A549 (cell line): ENCODE data around the gene DGAT2L6. TPM values are rescaled to one million over a fixed set of nuclear protein-coding genes. Genes with fewer than 3 reads are reported as not detected.

ENCODE experiments used
- ATAC-seq, 2 experiments: fragments of 200-7000 bp in 1 of 2; fragments of >200 bp in 1 of 2; cut with Nextera tagmentation in 1 of 2; cut with Tn5 transposase in 1 of 2; 3 replicates each; pipeline versions ENCODE4 v1.8.0 to v1.9.1; 2018 to 2020; ENCODE audit warnings: mild to moderate bottlenecking in 1 of 2, moderate library complexity in 1 of 2
- CTCF ChIA-PET: fragments of 300-600 bp; sonication (Branson Sonifier 250); formaldehyde crosslinking; extraction: SDS; loops from one replicate; lab custom pipeline; 2021; ENCODE audit warnings: antibody characterized with exemption, inconsistent platforms; lab: Yijun Ruan, JAX
- POLR2A ChIA-PET: fragments of 350-600 bp; formaldehyde crosslinking; extraction: SDS; loops from one replicate; lab custom pipeline; 2021; ENCODE audit warnings: antibody characterized with exemption, inconsistent platforms; lab: Yijun Ruan, JAX
- DNase-seq, 2 experiments: peaks; one replicate each; pipeline versions ENCODE4 v3.0.0 to v3.0.0-alpha.2; 2011 to 2016; ENCODE audit warnings: low read depth in 1 of 2, low spot score in 1 of 2
- FAIRE-seq: peaks from 2 replicates; lab custom pipeline; 2011; peaks lifted over from hg19 to GRCh38; lab: Jason Lieb, UNC
- H3K27ac ChIP-seq, 2 experiments: fragments of >200 bp; sonication (Bioruptor Twin); formaldehyde crosslinking; 3 replicates each; pipeline ENCODE4 v1.5.1; 2016 to 2017
- H3K4me1 ChIP-seq: fragments of >200 bp; sonication (Bioruptor Twin); formaldehyde crosslinking; 3 replicates; pipeline ENCODE4 v1.6.1; 2016
- H3K4me2 ChIP-seq: fragments of >200 bp; sonication (Bioruptor Twin); formaldehyde crosslinking; 3 replicates; pipeline ENCODE4 v1.6.1; 2016
- H3K4me3 ChIP-seq: fragments of >200 bp; sonication (Bioruptor Twin); formaldehyde crosslinking; 3 replicates; pipeline ENCODE4 v1.5.1; 2016
- H3K9me3 ChIP-seq: fragments of >200 bp; sonication (Bioruptor Twin); formaldehyde crosslinking; 3 replicates; pipeline ENCODE4 v1.6.1; 2016
- ATOH8 ChIP-seq: fragments of 250-450 bp; sonication (Bioruptor Pico); IDR thresholded peaks from 2 replicates; pipeline ENCODE4 v1.5.0; 2020; ENCODE audit warnings: low read depth, mild to moderate bottlenecking, moderate library complexity
- CEBPB ChIP-seq, 2 experiments: fragments of >200 bp in 1 of 2; sonication (Bioruptor Twin) in 1 of 2; formaldehyde crosslinking in 1 of 2; IDR thresholded peaks; 2 replicates each; pipeline ENCODE4 v1.6.1; 2012 to 2016
- CHD2 ChIP-seq: fragments of 150-350 bp; IDR thresholded peaks from 2 replicates; pipeline ENCODE4 v1.6.1; 2014; ENCODE audit warnings: low read length; ENCODE audit not compliant: partially characterized antibody
- CHD4 ChIP-seq: fragments of 200-600 bp; sonication (generic); IDR thresholded peaks from 2 replicates; pipeline ENCODE4 v1.6.1; 2016; ENCODE audit warnings: antibody characterized with exemption, mild to moderate bottlenecking, borderline replicate concordance
- EHMT2 ChIP-seq: fragments of 200-600 bp; sonication (generic); IDR thresholded peaks from 2 replicates; pipeline ENCODE4 v1.6.1; 2016; ENCODE audit warnings: antibody characterized with exemption, low read depth, mild to moderate bottlenecking, moderate library complexity
- EP300 ChIP-seq, 2 experiments: fragments of >200 bp; sonication (Bioruptor Twin); formaldehyde crosslinking; IDR thresholded peaks; 2 replicates in 1 of 2; 3 replicates in 1 of 2; pipeline ENCODE4 v1.6.1; 2016 to 2017
- FOXS1 ChIP-seq: fragments of 250-450 bp; sonication (Bioruptor Pico); IDR thresholded peaks from 2 replicates; pipeline ENCODE4 v1.5.0; 2020; ENCODE audit warnings: mild to moderate bottlenecking, moderate library complexity
- HDAC2 ChIP-seq: fragments of 200-600 bp; sonication (generic); IDR thresholded peaks from 2 replicates; pipeline ENCODE4 v1.6.1; 2016
- MAFK ChIP-seq: fragments of 450-650 bp; IDR thresholded peaks from 2 replicates; pipeline ENCODE4 v1.6.1; 2014; ENCODE audit not compliant: partially characterized antibody
- PBX3 ChIP-seq: IDR thresholded peaks from 2 replicates; pipeline ENCODE4 v1.6.1; 2012
- RFX5 ChIP-seq: fragments of 450-650 bp; IDR thresholded peaks from 2 replicates; pipeline ENCODE4 v1.7.1; 2014; ENCODE audit warnings: antibody characterized with exemption, mild to moderate bottlenecking, moderate library complexity
- SMC3 ChIP-seq: fragments of >200 bp; sonication (Bioruptor Twin); formaldehyde crosslinking; IDR thresholded peaks from 3 replicates; pipeline ENCODE4 v1.6.1; 2018; ENCODE audit warnings: inconsistent platforms
- SREBF2 ChIP-seq: fragments of 450-650 bp; IDR thresholded peaks from 2 replicates; pipeline ENCODE4 v1.6.1; 2014; ENCODE audit warnings: mild to moderate bottlenecking, moderate library complexity
- TFCP2L1 ChIP-seq: fragments of 250-450 bp; sonication (Bioruptor Pico); IDR thresholded peaks from 2 replicates; pipeline ENCODE4 v1.5.0; 2021; ENCODE audit warnings: mild to moderate bottlenecking
- ZFP36 ChIP-seq: fragments of 450-650 bp; IDR thresholded peaks from 2 replicates; pipeline ENCODE4 v1.6.1; 2014; ENCODE audit warnings: borderline replicate concordance; ENCODE audit not compliant: partially characterized antibody
- ZSCAN20 ChIP-seq: fragments of 250-450 bp; sonication (Bioruptor Pico); IDR thresholded peaks from 2 replicates; pipeline ENCODE4 v1.8.0; 2022; ENCODE audit warnings: mild to moderate bottlenecking, moderate library complexity
- WGBS: methylation state at CpG from one replicate; pipeline ENCODE4 v1.1.6; 2017; ENCODE audit errors: missing lambda C conversion rate; 5-methylcytosine and 5-hydroxymethylcytosine counted together
- polyA plus RNA-seq, 4 experiments: library from polyadenylated mRNA; depleted of rRNA in 3 of 4; stranded (reverse); fragments of >200 nt; fragmentation: RNase III in 1 of 4; extraction: RNeasy Plus Mini Kit Qiagen cat#74134 plus additional on column Dnase treatment in 1 of 4; gene quantifications; 2 replicates in 3 of 4; 3 replicates in 1 of 4; pipeline ENCODE4 v1.2.3, GENCODE V29; 2011 to 2017
- TF ChIP-seq, protein P1 (sequence below): fragments of 200-600 bp; sonication (generic); IDR thresholded peaks from 2 replicates; pipeline ENCODE4 v1.6.1; 2016; ENCODE audit warnings: antibody characterized with exemption, mild to moderate bottlenecking, moderate library complexity
- TF ChIP-seq, protein P2 (sequence below): fragments of 450-650 bp; IDR thresholded peaks from 2 replicates; pipeline ENCODE4 v1.6.1; 2014; ENCODE audit warnings: antibody characterized with exemption

DGAT2L6 gene
- polyA plus RNA-seq, 2 of the 4 experiments (the other 2 are of a cell fraction): not detected

- POLR2A ChIA-PET: no interaction called here
- no peak for DNase-seq
- no peak for FAIRE-seq
- no peak overlapping the region for H3K4me3 ChIP-seq
- 72% methylated on average over 2 of the region's 2 CpGs for WGBS
- ATAC-seq: no peak
- no peaks in the 10 kb centered on the region for H3K9me3 ChIP-seq
- H3K27ac ChIP-seq: no peak overlapping the region
- H3K4me1 ChIP-seq: peaks cover 14% of the 10 kb centered on the region
- no peak overlapping the region for H3K4me2 ChIP-seq
- CTCF ChIA-PET: no interaction called here
- TF ChIP-seq MAFK (no peak), SMC3 (no peak), FOXS1 (no peak), TFCP2L1 (CRISPR knock-in tag) (no peak), RFX5 (no peak), EP300 (IDR thresholded peaks at IDR 0.05) (no peak), CEBPB (IDR thresholded peaks at IDR 0.05) (no peak), PBX3 (no peak), CHD2 (no peak)
- TF ChIP-seq, protein P1, sequence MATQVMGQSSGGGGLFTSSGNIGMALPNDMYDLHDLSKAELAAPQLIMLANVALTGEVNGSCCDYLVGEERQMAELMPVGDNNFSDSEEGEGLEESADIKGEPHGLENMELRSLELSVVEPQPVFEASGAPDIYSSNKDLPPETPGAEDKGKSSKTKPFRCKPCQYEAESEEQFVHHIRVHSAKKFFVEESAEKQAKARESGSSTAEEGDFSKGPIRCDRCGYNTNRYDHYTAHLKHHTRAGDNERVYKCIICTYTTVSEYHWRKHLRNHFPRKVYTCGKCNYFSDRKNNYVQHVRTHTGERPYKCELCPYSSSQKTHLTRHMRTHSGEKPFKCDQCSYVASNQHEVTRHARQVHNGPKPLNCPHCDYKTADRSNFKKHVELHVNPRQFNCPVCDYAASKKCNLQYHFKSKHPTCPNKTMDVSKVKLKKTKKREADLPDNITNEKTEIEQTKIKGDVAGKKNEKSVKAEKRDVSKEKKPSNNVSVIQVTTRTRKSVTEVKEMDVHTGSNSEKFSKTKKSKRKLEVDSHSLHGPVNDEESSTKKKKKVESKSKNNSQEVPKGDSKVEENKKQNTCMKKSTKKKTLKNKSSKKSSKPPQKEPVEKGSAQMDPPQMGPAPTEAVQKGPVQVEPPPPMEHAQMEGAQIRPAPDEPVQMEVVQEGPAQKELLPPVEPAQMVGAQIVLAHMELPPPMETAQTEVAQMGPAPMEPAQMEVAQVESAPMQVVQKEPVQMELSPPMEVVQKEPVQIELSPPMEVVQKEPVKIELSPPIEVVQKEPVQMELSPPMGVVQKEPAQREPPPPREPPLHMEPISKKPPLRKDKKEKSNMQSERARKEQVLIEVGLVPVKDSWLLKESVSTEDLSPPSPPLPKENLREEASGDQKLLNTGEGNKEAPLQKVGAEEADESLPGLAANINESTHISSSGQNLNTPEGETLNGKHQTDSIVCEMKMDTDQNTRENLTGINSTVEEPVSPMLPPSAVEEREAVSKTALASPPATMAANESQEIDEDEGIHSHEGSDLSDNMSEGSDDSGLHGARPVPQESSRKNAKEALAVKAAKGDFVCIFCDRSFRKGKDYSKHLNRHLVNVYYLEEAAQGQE: no peak
- TF ChIP-seq, protein P2, sequence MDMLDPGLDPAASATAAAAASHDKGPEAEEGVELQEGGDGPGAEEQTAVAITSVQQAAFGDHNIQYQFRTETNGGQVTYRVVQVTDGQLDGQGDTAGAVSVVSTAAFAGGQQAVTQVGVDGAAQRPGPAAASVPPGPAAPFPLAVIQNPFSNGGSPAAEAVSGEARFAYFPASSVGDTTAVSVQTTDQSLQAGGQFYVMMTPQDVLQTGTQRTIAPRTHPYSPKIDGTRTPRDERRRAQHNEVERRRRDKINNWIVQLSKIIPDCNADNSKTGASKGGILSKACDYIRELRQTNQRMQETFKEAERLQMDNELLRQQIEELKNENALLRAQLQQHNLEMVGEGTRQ: no peak
Measured at GRCh38 chrX:70138622-70139021, 38.7 kb upstream of the DGAT2L6 start.

GRCh38 chrX:70139736-70140135 lies 37.5 kb upstream of the DGAT2L6 start:
- no peak for DNase-seq
- no peak for ATAC-seq
- Histone ChIP-seq H3K4me3 (no peak overlapping the region), H3K4me2 (no peak overlapping the region), H3K4me1 (peaks cover 12% of the 10 kb centered on the region), H3K27ac (no peak overlapping the region), H3K9me3 (no peaks in the 10 kb centered on the region)
- no peak for FAIRE-seq
- TF ChIP-seq EHMT2 (no peak), ZSCAN20 (no peak), ATOH8 (CRISPR knock-in tag) (no peak), CHD4 (no peak), HDAC2 (no peak), SREBF2 (no peak), ZFP36 (no peak)
- TF ChIP-seq, protein P2: no peak
- 88% methylated on average over 3 of the region's 3 CpGs for WGBS
- ChIA-PET CTCF (interaction anchor here (1.1 kb wide), 1 partner anchor 57 kb away, joined by 4 read pairs; no protein-coding TSS in a partner anchor), POLR2A (no interaction called here)
